Fibroblast of skin of back (primary cell): ENCODE data around the gene SPPL2B.

Source experiments
- DNase-seq: peaks from one replicate; pipeline ENCODE4 v3.0.0-alpha.2; 2013

The SPPL2B gene

DNA sequence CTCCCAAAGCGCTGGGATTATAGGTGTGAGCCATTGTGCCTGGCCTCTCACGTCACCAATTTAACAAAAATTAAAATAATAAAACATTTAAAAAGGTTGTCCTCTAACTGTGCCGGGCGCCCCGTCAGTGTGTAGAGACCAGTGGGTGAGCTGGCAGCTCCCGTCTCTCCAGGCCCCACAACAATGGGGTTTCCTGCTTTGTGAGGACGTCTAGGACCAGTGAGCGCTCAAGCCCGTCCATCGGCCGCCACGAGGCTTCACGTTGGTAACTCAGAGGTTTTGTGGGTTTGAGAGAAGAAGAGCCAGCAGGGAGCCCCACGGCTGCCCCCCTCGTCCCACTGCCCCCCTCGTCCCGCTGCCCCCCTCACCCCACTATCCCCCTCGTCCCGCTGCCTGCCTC lies 4.8 kb upstream of the SPPL2B start:
- DNase-seq = no peak

DNA sequence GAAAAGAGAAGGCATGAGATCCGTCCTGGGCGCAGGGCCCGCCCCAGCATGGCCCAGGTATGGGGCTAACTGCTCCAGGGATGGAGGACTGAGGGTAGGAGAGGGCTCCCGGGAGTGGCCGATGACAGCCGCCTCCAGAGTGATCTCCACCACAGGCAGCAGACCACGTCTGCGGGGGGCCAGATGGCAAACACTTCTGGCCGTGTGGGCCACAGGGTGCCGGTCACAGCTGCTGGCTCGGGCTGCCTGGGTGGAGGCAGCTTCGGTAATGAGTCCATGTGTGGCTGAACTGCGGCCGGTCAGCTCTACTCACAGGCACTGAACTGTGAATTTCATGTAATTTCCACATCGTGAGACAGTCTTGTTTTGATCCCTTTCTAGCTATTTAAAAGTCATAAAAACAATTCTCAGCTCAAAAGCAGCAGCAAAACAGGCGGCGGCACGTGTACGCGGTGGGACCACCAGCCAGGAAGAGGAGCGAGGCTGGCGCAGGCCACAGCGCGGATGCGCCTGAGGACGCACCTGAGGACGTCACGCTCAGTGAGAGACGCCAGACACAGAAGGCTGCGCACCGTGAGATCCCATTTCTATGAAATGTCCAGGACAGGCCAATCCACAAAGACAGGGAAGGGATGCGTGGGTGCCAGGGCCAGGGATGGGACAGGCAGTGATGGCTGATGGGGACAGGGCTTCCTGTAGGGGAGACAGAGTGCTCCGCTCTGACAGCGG lies 4.1 kb upstream of the SPPL2B start:
- no peak for DNase-seq

DNA sequence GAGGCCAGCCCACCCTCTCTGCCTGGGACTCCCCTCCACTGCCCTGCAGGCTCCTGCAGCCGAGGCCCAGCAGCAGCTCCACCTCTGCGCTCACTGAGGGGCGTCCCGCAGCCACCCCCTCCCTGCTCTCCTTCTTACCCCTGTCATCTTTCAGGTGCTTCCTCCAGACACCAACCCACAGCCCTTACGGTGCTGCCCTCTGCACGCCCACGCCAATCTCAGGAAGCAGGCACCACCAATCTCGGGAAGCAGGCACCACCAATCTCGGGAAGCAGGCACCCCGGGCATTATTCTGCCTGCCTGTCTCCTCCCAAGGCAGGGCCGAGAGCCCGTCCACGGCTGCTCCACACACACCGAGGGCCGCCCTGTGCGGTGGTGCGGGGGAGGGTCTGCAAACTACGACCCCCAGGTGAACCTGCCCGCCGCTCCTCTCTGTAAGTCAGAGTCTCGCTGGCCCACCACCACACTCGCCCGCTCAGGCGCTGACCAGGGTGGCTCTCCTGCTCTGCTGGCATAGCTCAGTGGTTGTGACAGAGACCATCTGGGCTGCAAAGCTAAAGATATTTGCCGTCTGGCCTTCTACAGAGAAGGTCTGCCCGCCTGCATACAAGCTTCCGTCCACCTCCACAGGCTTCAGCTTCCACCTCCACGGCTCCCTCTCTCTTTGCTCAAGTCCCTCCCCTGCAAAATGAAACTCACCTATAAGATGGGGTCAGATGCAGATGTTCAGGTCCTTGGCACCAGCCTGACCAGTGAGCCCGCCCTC lies 3.0 kb upstream of the SPPL2B start:
- DNase-seq = no peak

GRCh38 chr19:2326699-2327360 lies 1.7 kb upstream of the SPPL2B start:
- DNase-seq = no peak

DNA sequence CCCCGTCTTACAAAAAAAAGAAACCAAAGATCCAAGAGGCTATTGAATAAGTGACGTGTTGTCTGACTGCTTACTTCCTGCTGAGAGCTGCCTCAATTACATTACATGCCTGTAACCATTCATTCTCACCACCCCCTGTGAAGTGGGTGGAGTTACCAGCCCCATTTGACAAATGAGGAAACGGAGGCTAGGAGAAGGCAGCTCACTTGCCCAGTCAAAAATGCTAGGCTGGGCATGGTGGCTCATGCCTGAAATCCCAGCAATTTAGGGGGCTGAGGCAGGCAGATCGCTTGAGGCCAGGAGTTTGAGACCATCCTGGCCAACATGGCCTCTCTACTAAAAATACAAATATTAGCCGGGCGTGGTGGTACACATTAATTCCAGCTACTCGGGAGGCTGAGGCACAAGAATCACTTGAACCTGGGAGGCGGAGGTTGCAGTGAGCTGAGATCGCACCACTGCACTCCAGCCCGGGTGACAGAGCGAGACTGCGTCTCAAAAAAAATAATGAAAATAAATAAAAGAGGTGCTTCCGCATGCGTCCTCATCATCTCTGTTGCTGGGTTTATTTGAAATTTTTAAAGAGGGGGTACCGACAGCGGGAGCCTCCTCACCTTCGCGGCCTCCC lies 597 bp upstream of the SPPL2B start:
- DNase-seq = peak; percentile 93

GRCh38 chr19:2329149-2329478 lies 630 bp downstream of the SPPL2B start:
- no peak for DNase-seq

DNA sequence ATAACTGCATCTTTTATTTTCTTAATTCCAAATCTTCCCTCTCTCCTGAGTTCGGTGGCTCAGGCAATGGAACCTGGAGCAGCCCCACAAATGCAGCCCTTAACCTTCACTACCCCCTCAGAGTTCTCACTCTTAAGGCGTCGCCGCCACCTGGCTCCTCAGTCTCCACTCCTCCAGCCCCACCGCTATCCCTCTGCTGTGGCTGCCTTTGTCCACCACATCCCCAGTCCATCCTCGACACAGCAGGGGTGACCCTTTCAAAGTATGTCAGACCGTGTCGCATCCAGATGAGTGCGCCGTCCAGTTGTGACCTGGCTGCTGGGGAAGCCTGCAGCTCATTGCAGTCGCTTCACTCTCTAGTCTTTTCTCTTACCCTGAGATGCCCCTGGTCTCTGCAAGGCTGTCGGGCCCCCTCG lies 1.0 kb downstream of the SPPL2B start:
- DNase-seq = no peak

DNA sequence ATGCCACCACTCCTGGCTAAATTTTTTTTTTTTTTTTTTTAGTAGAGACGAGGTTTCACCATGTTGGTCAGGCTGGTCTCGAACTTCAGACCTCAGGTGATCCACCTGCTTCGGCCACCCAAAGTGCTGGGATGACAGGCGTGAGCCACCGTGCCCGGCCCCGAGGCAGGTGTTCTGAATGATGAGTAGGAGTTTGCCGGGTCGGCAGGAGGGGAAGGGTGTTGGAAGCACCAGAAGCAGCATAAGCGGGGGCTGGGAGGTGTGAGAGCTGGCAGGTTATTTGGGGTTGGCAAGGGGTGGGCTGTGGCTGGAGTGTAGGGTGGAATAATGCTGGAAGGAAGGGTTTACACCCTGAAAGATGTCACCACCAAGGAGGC lies 1.8 kb downstream of the SPPL2B start:
- DNase-seq = no peak

- no peak for DNase-seq
Observed at GRCh38 chr19:2330632-2331284, 2.3 kb downstream of the SPPL2B start.

GRCh38 chr19:2331601-2332246 lies 3.2 kb downstream of the SPPL2B start:
- DNase-seq = no peak

DNA sequence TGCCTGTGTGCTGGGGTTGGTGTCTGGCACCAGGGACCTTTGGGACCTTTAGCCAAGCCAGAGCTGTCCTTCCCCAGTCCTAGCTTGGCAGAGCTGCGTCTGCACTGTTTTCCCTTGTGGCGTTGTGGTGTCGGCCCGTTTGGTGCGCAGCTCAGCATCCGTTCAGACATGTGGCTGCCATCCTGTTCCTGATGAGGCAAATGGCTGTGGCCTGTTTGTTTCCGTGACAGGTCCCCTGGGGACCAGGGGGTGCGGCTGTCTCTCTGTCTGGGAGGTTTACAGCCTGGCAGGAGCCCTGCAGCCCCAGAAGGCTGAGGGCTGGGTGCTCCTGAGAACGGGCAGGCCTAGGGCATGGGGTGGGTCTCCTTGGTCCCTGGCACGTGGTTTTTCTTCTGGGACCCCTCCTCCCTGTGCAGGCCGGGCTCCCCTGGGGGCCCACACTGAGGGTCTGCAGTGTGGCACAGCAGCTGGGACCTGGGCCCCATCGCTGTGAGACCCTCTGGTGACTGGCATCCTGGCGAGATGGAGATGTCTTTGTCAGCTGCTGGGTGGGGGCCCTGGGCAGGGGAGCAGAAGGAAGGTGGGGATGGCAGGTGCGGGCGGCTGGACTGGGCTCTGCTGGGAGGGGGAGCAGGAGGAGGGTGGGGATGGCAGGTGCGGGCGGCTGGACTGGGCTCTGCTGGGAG lies 4.0 kb downstream of the SPPL2B start:
- DNase-seq = peak; percentile 51

DNA sequence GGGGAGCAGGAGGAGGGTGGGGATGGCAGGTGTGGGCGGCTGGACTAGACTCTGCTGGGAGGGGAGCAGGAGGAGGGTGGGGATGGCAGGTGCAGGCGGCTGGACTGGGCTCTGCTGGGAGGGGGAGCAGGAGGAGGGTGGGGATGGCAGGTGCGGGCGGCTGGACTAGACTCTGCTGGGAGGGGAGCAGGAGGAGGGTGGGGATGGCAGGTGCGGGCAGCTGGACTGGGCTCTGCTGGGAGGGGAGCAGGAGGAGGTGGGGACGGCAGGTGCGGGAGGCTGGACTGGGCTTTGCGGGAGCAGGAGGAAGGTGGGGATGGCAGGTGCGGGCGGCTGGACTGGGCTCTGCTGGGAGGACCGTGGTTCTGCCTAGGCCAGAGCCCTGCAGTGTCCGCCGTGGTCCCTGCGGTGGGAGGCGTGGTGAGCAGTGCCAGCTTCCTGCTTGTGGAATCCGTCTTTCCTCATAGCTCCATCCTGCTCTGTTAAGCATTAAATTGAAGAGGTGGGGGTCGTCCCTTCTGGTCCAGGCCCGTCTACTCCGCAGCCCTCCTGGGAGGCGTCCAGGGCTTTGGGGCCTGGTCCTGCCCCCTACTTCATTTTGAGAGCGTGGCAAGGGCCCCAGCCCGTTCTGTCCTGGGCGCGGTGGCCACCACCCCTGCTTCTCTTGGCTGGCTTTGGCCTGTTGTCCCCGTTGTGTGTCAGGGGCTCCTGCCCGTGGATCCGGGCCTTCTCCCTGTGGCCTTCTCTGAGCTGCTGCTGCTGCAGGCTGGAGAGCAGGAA lies 4.7 kb downstream of the SPPL2B start:
- no peak for DNase-seq

- DNase-seq = no peak
Observed at GRCh38 chr19:2333807-2334211, 5.3 kb downstream of the SPPL2B start.

DNA sequence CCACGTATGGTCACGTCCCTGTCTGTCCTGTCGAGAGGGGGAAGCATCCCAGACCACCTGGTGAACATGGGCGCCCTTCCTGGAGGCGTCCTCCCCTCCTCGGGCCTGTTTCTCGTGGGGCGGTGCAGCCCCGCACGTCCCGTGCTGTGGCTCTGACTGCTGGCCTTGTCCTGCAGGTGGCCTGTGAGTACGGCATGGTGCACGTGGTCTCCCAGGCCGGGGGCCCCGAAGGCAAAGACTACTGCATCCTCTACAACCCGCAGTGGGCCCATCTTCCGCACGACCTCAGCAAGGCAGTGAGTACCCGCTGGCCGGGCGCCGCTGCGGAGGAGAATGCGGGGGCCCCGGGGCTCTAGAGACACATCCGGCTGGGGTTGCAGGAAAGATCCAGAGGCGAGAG lies 5.9 kb downstream of the SPPL2B start:
- no peak for DNase-seq

GRCh38 chr19:2334986-2335846 lies 6.7 kb downstream of the SPPL2B start:
- DNase-seq = no peak

- DNase-seq = no peak
Observed at GRCh38 chr19:2335848-2336247, 7.4 kb downstream of the SPPL2B start.

- no peak for DNase-seq
Observed at GRCh38 chr19:2336528-2337328, 8.2 kb downstream of the SPPL2B start.

GRCh38 chr19:2337329-2337707 lies 8.8 kb downstream of the SPPL2B start:
- peak; percentile 45 for DNase-seq

- no peak for DNase-seq
Observed at GRCh38 chr19:2338055-2338615, 9.7 kb downstream of the SPPL2B start.
